Activated T-helper 1 cell treated with anti-CD3 and anti-CD28 coated beads, Interleukin-12 subunit alpha, Interleukin-12 subunit beta, Interleukin-2, Interleukin-4 antibody, amounts not matched to agents 30 ng/mL and 10 ng/mL and 1 ng/mL, durations not matched to agents 14 hours and 24 hours and 36 hours (primary cell): ENCODE measurements around the gene PABPC3. TPM values are rescaled to one million over a fixed set of nuclear protein-coding genes. Genes with fewer than 3 reads are reported as not detected.

Source experiments
- DNase-seq: peaks from one replicate; pipeline ENCODE4 v3.0.0; 2021; ENCODE audit warnings: low spot score
- H3K27ac Mint-ChIP-seq: one replicate; pipeline ENCODE4 v1.8.0; 2021; ENCODE audit warnings: mild to moderate bottlenecking, mixed read lengths
- H3K27me3 Mint-ChIP-seq: one replicate; pipeline ENCODE4 v1.8.0; 2022; ENCODE audit warnings: mild to moderate bottlenecking, moderate library complexity, mixed read lengths; ENCODE audit not compliant: insufficient read depth
- H3K36me3 Mint-ChIP-seq: one replicate; pipeline ENCODE4 v1.8.0; 2021; ENCODE audit warnings: low read depth, mixed read lengths
- H3K4me1 Mint-ChIP-seq: one replicate; pipeline ENCODE4 v1.8.0; 2021; ENCODE audit warnings: low read depth, mixed read lengths
- H3K4me3 Mint-ChIP-seq: one replicate; pipeline ENCODE4 v1.8.0; 2021; ENCODE audit warnings: mild to moderate bottlenecking, moderate library complexity, mixed read lengths
- H3K9me3 Mint-ChIP-seq: one replicate; pipeline ENCODE4 v1.8.0; 2021; ENCODE audit warnings: mixed read lengths
- intact Hi-C: fragments of 100-400 bp; cut with micrococcal nuclease; formaldehyde crosslinking; loops from one replicate; pipeline ENCODE4 v1.15.1; 2024
- total RNA-seq: library from RNA; stranded (reverse); gene quantifications from 2 replicates; pipeline ENCODE4 v1.2.3, GENCODE V29; 2022

Gene PABPC3
- total RNA-seq, result 0.34 TPM in 2 replicates

DNA sequence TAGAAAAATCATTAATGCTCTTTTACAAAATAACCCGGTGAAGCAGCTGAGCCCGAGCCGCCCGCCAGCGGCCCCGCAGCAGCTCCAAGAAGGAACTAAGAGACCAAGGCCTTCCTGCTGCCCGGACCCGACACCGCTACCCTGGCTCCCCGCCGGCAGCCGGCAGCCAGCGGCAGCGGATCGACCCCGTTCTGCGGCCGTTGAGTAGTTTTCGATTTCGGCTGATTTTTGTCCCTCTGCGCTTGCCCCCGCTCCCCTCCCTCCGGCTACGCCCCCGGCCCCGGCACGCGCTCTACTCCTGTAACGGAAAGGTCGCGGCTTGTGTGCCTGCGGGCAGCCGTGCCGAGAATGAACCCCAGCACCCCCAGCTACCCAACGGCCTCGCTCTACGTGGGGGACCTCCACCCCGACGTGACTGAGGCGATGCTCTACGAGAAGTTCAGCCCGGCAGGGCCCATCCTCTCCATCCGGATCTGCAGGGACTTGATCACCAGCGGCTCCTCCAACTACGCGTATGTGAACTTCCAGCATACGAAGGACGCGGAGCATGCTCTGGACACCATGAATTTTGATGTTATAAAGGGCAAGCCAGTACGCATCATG, at the start of gene PABPC3:
PABPC3 (plus strand) TSS at position 286 of the 603 bp plus-strand sequence; CDS start at position 349, 63 bp downstream.
- no peak within 1 kb of the TSS for H3K27ac Mint-ChIP-seq
- H3K36me3 Mint-ChIP-seq, result no peaks in the 10 kb centered on the region
- intact Hi-C loops, result no loop called here
- H3K9me3 Mint-ChIP-seq, result no peaks in the 10 kb centered on the region
- DNase-seq, result no peak
- H3K4me1 Mint-ChIP-seq, result peaks cover 6% of the 10 kb centered on the region
- H3K4me3 Mint-ChIP-seq, result peak within 1 kb of the TSS; percentile 19
- peaks cover 34% of the 10 kb centered on the region for H3K27me3 Mint-ChIP-seq

DNA sequence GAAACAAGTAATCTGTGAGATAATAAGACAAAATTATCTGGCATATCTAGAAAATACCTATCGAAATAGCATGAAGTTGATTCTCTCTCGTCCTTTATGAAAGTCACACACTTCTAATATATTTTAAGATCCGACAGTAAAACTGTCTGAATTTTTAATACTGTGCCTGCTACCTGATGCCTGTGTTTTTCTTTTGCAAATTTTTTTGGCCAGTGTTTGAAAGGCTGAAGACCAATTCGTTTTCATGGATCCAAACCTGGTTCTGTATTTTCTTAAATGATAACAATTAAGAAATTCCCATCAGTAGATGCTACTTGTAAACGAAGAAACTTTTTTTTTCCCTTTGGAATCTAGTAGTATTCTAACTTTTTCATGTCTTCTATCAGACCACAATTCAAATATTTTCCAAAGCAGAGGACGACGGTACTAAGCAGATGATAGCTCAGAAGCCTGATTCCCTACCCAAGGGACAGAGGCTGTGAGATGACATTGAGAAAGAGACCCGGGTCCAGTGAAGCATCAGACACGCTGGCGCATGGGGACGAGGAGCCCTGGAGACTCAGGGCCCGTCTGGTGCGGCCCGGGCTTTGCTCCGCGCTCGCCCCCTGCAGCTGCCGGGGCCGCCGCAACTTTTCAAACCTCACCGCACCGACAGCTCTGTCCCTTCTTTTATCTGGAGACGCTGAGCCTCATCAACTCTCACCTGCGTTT, 49.5 kb upstream of the PABPC3 start:
- intact Hi-C loops, result no loop called here
- Mint-ChIP-seq H3K4me1 (no peaks in the 10 kb centered on the region), H3K27me3 (peaks cover 70% of the 10 kb centered on the region), H3K9me3 (no peaks in the 10 kb centered on the region), H3K36me3 (no peaks in the 10 kb centered on the region), H3K4me3 (no peak overlapping the region), H3K27ac (no peak overlapping the region)
- DNase-seq, result no peak

DNA sequence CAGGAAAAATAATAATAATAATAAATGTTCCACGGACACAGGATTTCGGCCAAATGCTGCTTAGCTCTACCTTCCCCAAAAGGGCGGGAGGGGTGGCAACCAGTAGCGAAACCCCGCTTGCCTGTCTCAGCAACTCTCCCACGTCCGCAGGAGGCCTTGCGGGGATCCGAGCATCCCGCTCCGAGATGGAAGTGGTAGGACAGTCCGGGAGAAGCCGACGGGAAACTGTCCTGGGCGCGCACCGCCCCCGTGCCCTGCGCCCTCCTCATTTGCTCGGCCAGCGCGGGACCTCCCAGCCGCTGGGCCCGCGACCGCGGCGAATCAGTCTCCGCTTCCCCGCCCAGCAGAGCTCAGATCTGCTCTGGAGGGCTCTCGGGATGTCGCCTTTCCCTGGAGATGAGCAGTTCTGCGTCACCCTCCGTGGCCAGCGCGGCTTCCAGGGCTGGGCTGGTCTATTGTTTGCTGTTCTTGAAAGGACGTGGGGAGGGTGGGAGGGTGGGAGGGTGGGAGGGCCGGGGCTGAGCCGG, 48.9 kb upstream of the PABPC3 start:
- Mint-ChIP-seq H3K27me3 (peaks cover 65% of the 10 kb centered on the region), H3K9me3 (no peaks in the 10 kb centered on the region), H3K27ac (no peak overlapping the region), H3K36me3 (no peaks in the 10 kb centered on the region), H3K4me3 (no peak overlapping the region), H3K4me1 (no peaks in the 10 kb centered on the region)
- intact Hi-C loops, result no loop called here
- DNase-seq, result no peak

DNA sequence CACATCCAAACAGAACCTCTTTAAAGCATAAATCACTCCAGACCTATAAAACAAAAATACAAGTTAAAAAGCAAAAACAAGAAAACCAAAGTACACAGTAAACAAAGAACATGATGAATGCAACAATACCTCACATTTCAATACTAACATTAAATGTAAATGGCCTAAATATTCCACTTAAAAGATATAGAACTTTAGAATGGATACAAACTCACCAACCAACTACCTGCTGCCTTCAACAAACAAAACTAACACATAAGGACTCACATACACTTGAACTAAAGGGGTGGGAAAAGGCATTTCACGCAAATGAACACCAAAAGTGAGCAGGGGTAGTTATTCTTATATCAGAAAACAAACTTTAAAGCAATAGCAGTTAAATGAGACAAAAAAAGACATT, 44.9 kb upstream of the PABPC3 start:
- intact Hi-C loops, result no loop called here
- H3K27ac Mint-ChIP-seq, result no peak overlapping the region
- H3K9me3 Mint-ChIP-seq, result no peaks in the 10 kb centered on the region
- no peaks in the 10 kb centered on the region for H3K4me1 Mint-ChIP-seq
- no peaks in the 10 kb centered on the region for H3K36me3 Mint-ChIP-seq
- no peak for DNase-seq
- no peak overlapping the region for H3K4me3 Mint-ChIP-seq
- peaks cover 46% of the 10 kb centered on the region for H3K27me3 Mint-ChIP-seq

DNA sequence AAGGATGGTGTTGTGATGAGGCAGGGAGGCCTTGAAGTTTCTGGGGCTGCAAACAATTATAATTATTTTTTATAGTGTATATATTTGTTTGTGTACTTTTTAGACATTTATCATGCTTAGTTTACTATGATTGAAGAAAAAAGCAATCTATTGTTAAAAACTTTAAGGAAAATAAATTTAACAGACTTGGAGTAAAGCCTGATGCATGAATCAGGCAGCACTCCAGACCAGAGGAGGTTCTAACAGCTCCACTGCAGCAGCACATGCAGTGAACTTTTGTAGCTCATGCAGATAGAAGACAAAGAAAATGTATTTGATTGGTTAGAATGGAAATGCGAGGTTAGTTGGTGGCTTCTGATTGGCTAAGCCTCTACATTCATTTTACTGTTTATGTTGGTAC, 36.8 kb upstream of the PABPC3 start:
- H3K9me3 Mint-ChIP-seq, result no peaks in the 10 kb centered on the region
- intact Hi-C loops, result no loop called here
- H3K4me3 Mint-ChIP-seq, result no peak overlapping the region
- no peaks in the 10 kb centered on the region for H3K4me1 Mint-ChIP-seq
- DNase-seq, result no peak
- no peaks in the 10 kb centered on the region for H3K36me3 Mint-ChIP-seq
- H3K27me3 Mint-ChIP-seq, result peaks cover 10% of the 10 kb centered on the region
- no peak overlapping the region for H3K27ac Mint-ChIP-seq

DNA sequence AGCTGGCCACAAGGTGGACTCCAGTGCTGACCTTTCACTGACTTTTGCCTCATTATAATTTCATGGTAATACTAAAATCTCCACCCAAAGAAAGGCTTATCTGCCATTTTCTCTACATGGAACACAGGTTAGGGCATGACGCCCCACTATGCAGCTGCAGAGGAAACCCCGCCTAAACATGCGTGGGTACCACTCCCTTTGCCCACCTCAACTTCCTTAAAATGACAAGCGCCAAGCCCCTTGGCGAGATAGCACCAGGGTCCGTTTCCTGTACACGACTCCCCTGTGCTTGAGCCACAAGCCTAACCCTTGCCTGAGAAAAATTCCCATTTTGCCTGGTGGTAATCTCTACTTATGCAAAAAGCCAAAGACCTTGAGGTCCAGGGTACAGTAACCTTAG, 36.0 kb upstream of the PABPC3 start:
- intact Hi-C loops, result no loop called here
- Mint-ChIP-seq H3K27me3 (peaks cover 10% of the 10 kb centered on the region), H3K36me3 (no peaks in the 10 kb centered on the region), H3K9me3 (no peaks in the 10 kb centered on the region), H3K4me1 (no peaks in the 10 kb centered on the region), H3K4me3 (no peak overlapping the region), H3K27ac (no peak overlapping the region)
- no peak for DNase-seq

DNA sequence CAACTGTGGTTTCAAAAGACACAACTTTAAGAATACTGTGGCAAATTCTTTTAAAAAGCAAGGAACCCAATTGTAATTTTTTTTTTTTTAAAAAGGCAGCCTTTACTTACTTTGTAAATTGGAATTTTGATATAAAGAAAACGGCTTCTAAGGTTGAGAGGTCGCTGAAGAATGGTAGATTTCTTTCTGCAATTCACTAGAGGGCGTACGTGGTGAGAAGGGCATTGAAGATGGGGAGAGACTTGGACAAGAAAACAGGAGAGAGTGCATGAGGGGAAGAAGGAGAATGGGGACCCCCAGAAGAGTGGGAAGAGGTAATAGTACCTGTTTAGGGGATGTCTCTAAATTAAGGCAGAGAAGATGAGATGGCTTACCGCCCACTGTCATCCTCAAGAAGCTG, 33.5 kb upstream of the PABPC3 start:
- intact Hi-C loops, result no loop called here
- H3K9me3 Mint-ChIP-seq, result no peaks in the 10 kb centered on the region
- H3K4me3 Mint-ChIP-seq, result no peak overlapping the region
- no peak overlapping the region for H3K27ac Mint-ChIP-seq
- no peak for DNase-seq
- no peaks in the 10 kb centered on the region for H3K36me3 Mint-ChIP-seq
- H3K4me1 Mint-ChIP-seq, result no peaks in the 10 kb centered on the region
- peaks cover 12% of the 10 kb centered on the region for H3K27me3 Mint-ChIP-seq

DNA sequence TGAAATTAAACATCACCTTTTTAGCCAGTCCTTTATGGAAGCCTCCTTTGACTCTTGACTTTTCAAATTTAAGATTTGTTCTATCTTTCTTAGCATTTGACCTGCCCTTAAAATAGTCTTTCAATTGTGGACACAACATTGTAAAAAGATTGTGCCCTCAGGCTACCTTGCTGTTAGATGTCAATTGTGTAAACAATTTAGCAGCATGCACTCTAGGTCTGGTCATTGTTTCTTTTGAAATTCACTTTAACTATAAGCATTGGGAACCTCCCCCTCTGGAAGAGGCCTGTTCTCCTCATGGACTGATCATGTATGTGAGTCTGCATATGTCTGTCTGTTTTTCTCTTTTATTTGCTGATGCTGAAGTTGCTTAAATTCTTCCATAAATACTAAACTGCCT, 31.5 kb upstream of the PABPC3 start:
- no peak overlapping the region for H3K27ac Mint-ChIP-seq
- H3K36me3 Mint-ChIP-seq, result no peaks in the 10 kb centered on the region
- H3K4me3 Mint-ChIP-seq, result no peak overlapping the region
- intact Hi-C loops, result no loop called here
- no peaks in the 10 kb centered on the region for H3K9me3 Mint-ChIP-seq
- DNase-seq, result no peak
- H3K4me1 Mint-ChIP-seq, result no peaks in the 10 kb centered on the region
- peaks cover 11% of the 10 kb centered on the region for H3K27me3 Mint-ChIP-seq

DNA sequence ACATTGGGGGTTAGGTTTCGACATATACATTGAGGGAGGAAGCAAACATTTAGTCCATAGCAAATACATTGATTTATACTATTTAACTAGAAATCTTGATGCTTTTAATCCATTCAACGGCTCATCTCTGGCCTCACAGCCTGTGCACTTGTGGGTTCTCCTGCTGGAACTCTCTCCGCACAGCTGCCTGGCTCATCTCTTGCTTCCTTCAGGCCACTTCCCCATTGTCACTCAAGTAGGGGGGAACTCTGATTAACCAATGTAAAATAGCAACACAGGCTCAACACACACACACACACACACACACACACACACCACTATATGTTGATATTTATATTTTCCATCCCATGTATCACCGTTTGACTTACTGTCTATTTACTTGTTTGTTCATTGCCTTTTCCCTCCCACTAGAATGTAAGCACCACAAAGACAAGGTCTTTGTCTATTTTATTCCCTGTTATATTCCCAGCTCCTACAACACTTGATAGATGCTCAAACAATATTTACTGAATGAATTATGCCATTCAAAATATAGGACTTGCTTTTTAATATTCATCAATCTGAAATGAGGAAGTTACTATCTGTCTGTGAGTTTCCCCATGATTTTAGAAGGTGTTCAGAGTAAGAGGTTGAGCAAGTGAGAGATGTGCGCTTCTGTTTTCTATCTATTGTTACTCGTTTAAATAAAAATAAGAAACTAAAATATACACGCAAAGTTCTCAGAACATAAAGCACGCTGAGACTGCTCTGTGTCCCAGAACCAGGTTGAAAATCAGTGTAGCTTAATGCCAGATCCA, 29.8 kb upstream of the PABPC3 start:
- no peaks in the 10 kb centered on the region for H3K36me3 Mint-ChIP-seq
- no peaks in the 10 kb centered on the region for H3K4me1 Mint-ChIP-seq
- no peak overlapping the region for H3K27ac Mint-ChIP-seq

DNA sequence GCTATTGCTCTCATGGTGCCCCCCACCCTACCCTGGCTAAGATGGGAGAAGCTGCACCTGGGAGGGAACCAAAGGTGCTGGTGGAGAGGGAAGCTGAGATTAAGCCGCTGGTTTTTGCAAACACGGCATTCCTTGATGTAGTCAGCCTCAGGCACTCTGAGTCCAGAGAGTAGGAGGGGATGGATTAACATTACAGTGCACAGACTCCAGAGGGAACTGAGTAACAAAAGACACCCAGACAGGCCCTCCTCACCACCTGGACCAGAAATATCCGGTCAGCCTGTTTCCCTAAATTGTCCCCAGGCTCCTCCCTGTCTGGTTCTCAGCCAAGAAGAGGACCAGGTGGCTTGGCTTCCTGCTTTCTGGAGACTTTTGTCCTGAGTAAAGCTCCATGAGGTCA, 28.9 kb upstream of the PABPC3 start:
- H3K4me1 Mint-ChIP-seq, result no peaks in the 10 kb centered on the region
- peaks cover 9% of the 10 kb centered on the region for H3K27me3 Mint-ChIP-seq
- H3K36me3 Mint-ChIP-seq, result no peaks in the 10 kb centered on the region
- DNase-seq, result no peak
- H3K4me3 Mint-ChIP-seq, result no peak overlapping the region
- H3K27ac Mint-ChIP-seq, result no peak overlapping the region
- H3K9me3 Mint-ChIP-seq, result no peaks in the 10 kb centered on the region
- intact Hi-C loops, result no loop called here

More for the DNA sequence above, 29.8 kb upstream of the PABPC3 start:
- peaks cover 9% of the 10 kb centered on the region for H3K27me3 Mint-ChIP-seq
- DNase-seq, result no peak
- H3K9me3 Mint-ChIP-seq, result no peaks in the 10 kb centered on the region
- intact Hi-C loops, result no loop called here
- no peak overlapping the region for H3K4me3 Mint-ChIP-seq

DNA sequence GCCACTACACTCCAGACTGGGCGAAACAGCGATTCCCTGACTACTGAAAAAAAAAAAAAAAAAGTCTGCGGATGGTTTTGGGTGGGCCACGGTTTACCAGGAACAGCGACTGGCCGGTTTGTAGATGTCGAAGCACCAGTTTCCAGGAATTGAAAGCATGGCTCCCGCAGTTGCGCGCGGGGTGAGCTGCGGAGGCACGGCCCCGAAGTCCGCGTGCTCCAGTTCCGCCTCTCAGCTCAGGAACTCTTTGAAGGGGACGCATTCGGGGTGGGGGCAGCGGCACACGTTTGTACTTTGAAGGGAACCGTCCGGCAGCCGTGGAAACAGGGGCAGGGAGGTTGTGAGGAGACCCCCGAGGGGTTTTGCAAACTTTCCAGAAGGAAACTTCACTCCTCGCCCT, 27.1 kb upstream of the PABPC3 start:
- intact Hi-C loops, result no loop called here
- Mint-ChIP-seq H3K4me3 (no peak overlapping the region), H3K9me3 (no peaks in the 10 kb centered on the region), H3K27ac (no peak overlapping the region), H3K36me3 (no peaks in the 10 kb centered on the region), H3K27me3 (peaks cover 7% of the 10 kb centered on the region), H3K4me1 (no peaks in the 10 kb centered on the region)
- no peak for DNase-seq

DNA sequence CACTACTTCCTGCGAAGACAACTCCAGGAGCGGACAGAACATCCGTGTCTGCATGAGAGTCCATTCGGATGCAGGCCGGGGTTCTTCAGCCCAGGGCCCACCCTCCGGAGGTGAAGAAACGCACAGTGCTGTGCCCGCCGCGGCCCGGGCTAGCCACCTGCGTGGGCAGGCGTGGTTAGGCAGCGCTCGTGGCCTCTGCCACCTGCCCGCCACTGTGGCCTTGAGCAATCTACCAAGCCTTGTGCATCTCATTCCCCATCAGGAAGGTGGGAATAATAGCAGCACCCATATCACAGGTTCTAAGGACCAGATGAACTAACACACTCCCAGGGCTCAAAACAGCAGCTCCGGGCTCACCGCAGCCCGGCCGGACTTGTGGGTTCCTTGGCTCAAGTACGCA, 26.7 kb upstream of the PABPC3 start:
- Mint-ChIP-seq H3K36me3 (no peaks in the 10 kb centered on the region), H3K9me3 (no peaks in the 10 kb centered on the region), H3K4me1 (no peaks in the 10 kb centered on the region), H3K4me3 (no peak overlapping the region), H3K27me3 (peaks cover 7% of the 10 kb centered on the region), H3K27ac (no peak overlapping the region)
- DNase-seq, result no peak
- intact Hi-C loops, result no loop called here

DNA sequence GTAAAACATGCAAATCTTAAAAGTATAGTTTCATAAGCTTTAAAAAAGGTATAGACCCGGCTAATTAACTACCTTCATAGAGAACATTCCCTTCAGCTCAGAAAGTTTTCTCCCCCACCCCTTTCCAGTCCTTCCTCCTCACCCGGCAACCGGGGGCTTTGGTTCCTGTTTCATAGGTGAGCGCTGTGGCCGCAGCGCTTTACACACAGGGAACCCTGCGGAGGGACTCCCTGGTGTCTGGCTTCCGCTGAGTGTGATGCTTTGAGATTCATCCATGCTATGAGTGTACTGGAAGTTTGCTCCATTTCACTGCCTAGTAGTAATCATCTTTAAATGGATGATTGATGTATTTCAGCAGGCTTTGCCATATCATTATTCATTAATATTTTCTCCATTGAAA, 26.0 kb upstream of the PABPC3 start:
- no peak overlapping the region for H3K4me3 Mint-ChIP-seq
- no peaks in the 10 kb centered on the region for H3K36me3 Mint-ChIP-seq
- intact Hi-C loops, result no loop called here
- no peak overlapping the region for H3K27ac Mint-ChIP-seq
- H3K4me1 Mint-ChIP-seq, result no peaks in the 10 kb centered on the region
- H3K9me3 Mint-ChIP-seq, result no peaks in the 10 kb centered on the region
- no peak for DNase-seq
- peaks cover 7% of the 10 kb centered on the region for H3K27me3 Mint-ChIP-seq
